OCI-LY1 (cell line): ENCODE measurements around the gene EFR3B.

Experiments
- CTCF ChIP-seq: fragments of 200-600 bp; sonication (generic), shearing (Covaris generic); IDR thresholded peaks from 2 replicates; pipeline ENCODE4 v1.5.1; 2017; ENCODE audit warnings: mild to moderate bottlenecking, antibody characterized with exemption, low read length, moderate library complexity, mixed read lengths
- EZH2 ChIP-seq: fragments of 200-600 bp; sonication (generic), shearing (Covaris generic); IDR thresholded peaks from 2 replicates; pipeline ENCODE4 v1.8.0; 2017; ENCODE audit warnings: borderline replicate concordance, mixed run types, mild to moderate bottlenecking, antibody characterized with exemption, low read length, moderate library complexity, mixed read lengths

- TF ChIP-seq CTCF (no peak), EZH2 (no peak)
These were observed 11.2 kb upstream of the EFR3B start for GRCh38 chr2:25030702-25031101.
